ENCODE data around the gene CMPK1. TPM values are rescaled to one million over a fixed set of nuclear protein-coding genes. Genes with fewer than 3 reads are reported as not detected.
"Not testable (repeated sequence)": the region's sequence is repeated elsewhere in the genome, so short reads cannot be mapped to it uniquely, and the experiment has no call there.

Gene CMPK1
- total and polyA plus RNA-seq, 9 donors = 38.8 to 109 (median 64.1) TPM

- intact Hi-C loops (cut with DNase I) = no loop called here
- peaks cover 2% of the 10 kb centered on the region for H3K4me1 ChIP-seq (ENCODE audit: insufficient read depth)
Observed at GRCh38 chr1:47334765-47335435, 1.3 kb downstream of the CMPK1 start.

GRCh38 chr1:47337350-47337749, 3.8 kb downstream of the CMPK1 start:
- no peak for DNase-seq
- Histone ChIP-seq H3K9me3 (no peaks in the 10 kb centered on the region), H3K36me3 (no peaks in the 10 kb centered on the region), H3K4me3 (no peak overlapping the region), H3K4me1 (ENCODE audit: insufficient read depth) (peaks cover 2% of the 10 kb centered on the region), H3K27ac (no peak overlapping the region), H3K27me3 (no peaks in the 10 kb centered on the region)
- 80 to 97% (median 89%) methylated on average over 6 of the region's 6 CpGs for WGBS, 3 donors
- TF ChIP-seq CTCF (IDR thresholded peaks at IDR 0.05) (no peak), POLR2A (IDR thresholded peaks at IDR 0.05) (no peak), EP300 (IDR thresholded peaks at IDR 0.05) (no peak)
- intact Hi-C loops (cut with DNase I) = no loop called here

More at GRCh38 chr1:47334765-47335435, 1.3 kb downstream of the CMPK1 start:
- DNase-seq = no peak
- 48 to 55% (median 54%) methylated on average over 9 of the region's 9 CpGs for WGBS, 3 donors
- Histone ChIP-seq H3K36me3 (no peaks in the 10 kb centered on the region), H3K27me3 (no peaks in the 10 kb centered on the region), H3K9me3 (no peaks in the 10 kb centered on the region), H3K27ac (peak overlapping the region in 1 of 2 donors; percentile 98), H3K4me3 (peak overlapping the region; percentile 97)
- TF ChIP-seq EP300 (IDR thresholded peaks at IDR 0.05) (no peak), POLR2A (IDR thresholded peaks at IDR 0.05) (no peak), CTCF (IDR thresholded peaks at IDR 0.05) (no peak)

- Histone ChIP-seq H3K9me3 (no peaks in the 10 kb centered on the region), H3K27ac (no peak overlapping the region), H3K36me3 (no peaks in the 10 kb centered on the region), H3K4me3 (no peak overlapping the region), H3K27me3 (no peaks in the 10 kb centered on the region), H3K4me1 (ENCODE audit: insufficient read depth) (peaks cover 2% of the 10 kb centered on the region)
- DNase-seq = no peak
- no peak for TF ChIP-seq CTCF (IDR thresholded peaks at IDR 0.05)
- TF ChIP-seq EP300 (IDR thresholded peaks at IDR 0.05) = no peak
- TF ChIP-seq POLR2A (IDR thresholded peaks at IDR 0.05) = no peak
- intact Hi-C loops (cut with DNase I) = no loop called here
Observed at GRCh38 chr1:47338249-47339077, 4.9 kb downstream of the CMPK1 start.

GRCh38 chr1:47340227-47340626, 6.6 kb downstream of the CMPK1 start:
- Histone ChIP-seq H3K27me3 (no peaks in the 10 kb centered on the region), H3K36me3 (no peaks in the 10 kb centered on the region), H3K4me1 (ENCODE audit: insufficient read depth) (peaks cover 2% of the 10 kb centered on the region), H3K4me3 (no peak overlapping the region), H3K9me3 (no peaks in the 10 kb centered on the region), H3K27ac (no peak overlapping the region)
- no peak for DNase-seq
- no peak for TF ChIP-seq CTCF (IDR thresholded peaks at IDR 0.05)
- no peak for TF ChIP-seq EP300 (IDR thresholded peaks at IDR 0.05)
- no peak for TF ChIP-seq POLR2A (IDR thresholded peaks at IDR 0.05)
- WGBS, 3 donors = 81 to 96% (median 91%) methylated on average over 4 of the region's 4 CpGs
- intact Hi-C loops (cut with DNase I) = no loop called here

GRCh38 chr1:47346979-47347378, 13.4 kb downstream of the CMPK1 start:
- H3K27me3 ChIP-seq; H3K4me3 ChIP-seq; H3K27ac ChIP-seq; H3K9me3 ChIP-seq; DNase-seq; H3K4me1 ChIP-seq (ENCODE audit: insufficient read depth); H3K36me3 ChIP-seq; intact Hi-C loops (cut with DNase I): not testable (repeated sequence)
- WGBS, 3 donors = 95 to 99% (median 97%) methylated on average over 5 of the region's 5 CpGs

Measured in ovary (tissue), 9 donors.